GM19099 (cell line): ENCODE results near the gene OR8B8.

Experiments
- POLR2A ChIP-seq: IDR thresholded peaks from 3 replicates; pipeline ENCODE4 v1.6.1; 2011; ENCODE audit warnings: low read depth; ENCODE audit not compliant: insufficient read length; ENCODE audit errors: extremely low read depth

The OR8B8 gene, protein sequence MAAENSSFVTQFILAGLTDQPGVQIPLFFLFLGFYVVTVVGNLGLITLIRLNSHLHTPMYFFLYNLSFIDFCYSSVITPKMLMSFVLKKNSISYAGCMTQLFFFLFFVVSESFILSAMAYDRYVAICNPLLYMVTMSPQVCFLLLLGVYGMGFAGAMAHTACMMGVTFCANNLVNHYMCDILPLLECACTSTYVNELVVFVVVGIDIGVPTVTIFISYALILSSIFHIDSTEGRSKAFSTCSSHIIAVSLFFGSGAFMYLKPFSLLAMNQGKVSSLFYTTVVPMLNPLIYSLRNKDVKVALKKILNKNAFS

GRCh38 chr11:124445646-124446150 lies at the start of gene OR8B8:
Gene OR8B8, minus strand, starts transcription at chr11:124445696. Its CDS starts 4,611 bp downstream, at chr11:124441085.
- no peak for TF ChIP-seq POLR2A

DNA sequence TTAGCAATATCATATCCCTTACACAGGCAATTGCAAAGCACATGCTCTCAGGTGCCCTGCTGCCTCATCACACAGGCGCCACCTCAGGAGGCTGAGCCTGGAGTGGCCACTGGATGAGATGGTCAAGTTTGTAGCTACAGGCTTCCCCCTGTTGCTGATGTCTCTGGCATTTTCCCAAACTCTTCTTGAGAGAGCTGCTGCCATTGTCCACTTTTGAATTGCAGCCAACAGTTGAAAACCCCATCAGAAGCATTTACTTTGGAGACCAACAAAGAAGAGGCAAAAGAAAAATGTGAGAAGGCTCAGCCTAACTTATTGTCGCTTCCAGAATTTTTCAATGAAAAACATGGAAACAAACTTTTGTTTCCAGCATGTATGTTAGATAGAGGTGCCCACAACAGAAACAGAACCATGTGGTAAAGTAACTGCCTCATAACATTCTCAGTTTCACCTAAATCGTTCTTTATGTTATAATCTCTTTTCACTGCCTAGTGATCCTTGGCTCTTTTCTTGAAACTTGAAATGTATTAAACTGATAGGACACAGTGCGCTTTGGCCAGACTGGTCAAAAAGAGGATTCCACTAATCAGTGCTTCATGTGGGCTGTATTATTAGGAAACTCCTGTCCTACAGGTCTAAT lies 47.6 kb upstream of the OR8B8 start:
- TF ChIP-seq POLR2A: no peak

- TF ChIP-seq POLR2A: no peak
Measured at GRCh38 chr11:124483422-124483821, 37.9 kb upstream of the OR8B8 start.

GRCh38 chr11:124482362-124483147 lies 37.1 kb upstream of the OR8B8 start:
- no peak for TF ChIP-seq POLR2A

- no peak for TF ChIP-seq POLR2A
Measured at GRCh38 chr11:124481365-124482323, 36.1 kb upstream of the OR8B8 start.

DNA sequence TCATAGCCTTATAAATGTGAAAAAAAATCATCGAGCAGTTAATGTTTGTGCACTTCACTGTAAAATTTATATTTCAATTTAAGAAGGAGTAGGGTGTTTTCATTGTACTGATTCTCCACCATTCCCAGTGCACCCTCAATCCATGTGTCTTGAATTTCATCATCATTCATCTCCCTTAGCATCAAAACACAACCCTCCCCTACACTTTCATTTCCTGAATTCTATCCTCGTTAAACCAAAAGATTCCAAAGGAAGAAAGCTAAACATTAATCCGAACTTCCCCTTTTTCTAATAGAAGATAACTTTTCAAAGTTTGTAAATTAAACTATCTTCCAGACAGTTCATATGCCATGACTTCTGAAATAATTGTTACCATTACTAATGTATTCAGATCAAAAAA lies 34.1 kb upstream of the OR8B8 start:
- TF ChIP-seq POLR2A: no peak

- TF ChIP-seq POLR2A: no peak
Measured at GRCh38 chr11:124475265-124475664, 29.8 kb upstream of the OR8B8 start.

DNA sequence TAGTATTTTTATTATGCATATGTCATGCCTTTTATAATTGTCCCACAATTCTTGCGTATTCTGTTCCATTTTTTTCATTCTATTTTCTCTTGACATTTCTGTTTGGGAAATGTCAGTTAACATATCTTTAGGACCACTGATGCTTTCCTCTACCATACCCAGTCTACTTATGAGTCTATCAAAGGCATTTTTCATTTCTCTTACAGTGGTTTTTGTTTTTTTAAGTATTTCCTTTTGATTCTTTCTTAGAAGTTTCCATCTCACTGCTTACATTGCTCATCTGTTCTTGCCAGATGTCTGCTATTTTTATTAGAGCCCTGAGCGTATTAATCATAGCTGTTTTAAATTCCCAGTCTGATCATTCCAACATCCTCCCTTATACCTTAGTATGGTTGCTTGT lies 29.3 kb upstream of the OR8B8 start:
- no peak for TF ChIP-seq POLR2A

GRCh38 chr11:124474079-124474478 lies 28.6 kb upstream of the OR8B8 start:
- TF ChIP-seq POLR2A: no peak

DNA sequence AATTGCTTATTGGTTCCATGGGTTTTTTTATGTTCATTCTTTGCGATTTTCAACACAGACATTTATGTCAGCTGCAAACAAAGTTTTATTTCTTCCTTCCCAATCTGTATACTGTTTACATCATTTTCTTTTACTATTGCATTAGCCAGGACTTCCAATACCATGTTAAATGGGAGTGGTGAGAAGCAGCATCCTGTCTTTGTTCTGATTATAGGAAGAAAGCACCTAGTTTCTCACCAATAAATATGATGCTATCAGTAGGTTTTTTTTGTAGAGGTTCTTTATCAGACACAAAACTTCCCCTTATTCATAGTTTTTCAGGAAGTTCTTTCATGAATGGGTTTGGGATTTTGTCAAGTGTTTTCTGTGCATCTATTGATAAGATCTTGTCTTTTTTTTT lies 28.0 kb upstream of the OR8B8 start:
- no peak for TF ChIP-seq POLR2A

- TF ChIP-seq POLR2A: no peak
Measured at GRCh38 chr11:124470561-124471227, 25.2 kb upstream of the OR8B8 start.

GRCh38 chr11:124467381-124467927 lies 22.0 kb upstream of the OR8B8 start:
- TF ChIP-seq POLR2A: no peak

DNA sequence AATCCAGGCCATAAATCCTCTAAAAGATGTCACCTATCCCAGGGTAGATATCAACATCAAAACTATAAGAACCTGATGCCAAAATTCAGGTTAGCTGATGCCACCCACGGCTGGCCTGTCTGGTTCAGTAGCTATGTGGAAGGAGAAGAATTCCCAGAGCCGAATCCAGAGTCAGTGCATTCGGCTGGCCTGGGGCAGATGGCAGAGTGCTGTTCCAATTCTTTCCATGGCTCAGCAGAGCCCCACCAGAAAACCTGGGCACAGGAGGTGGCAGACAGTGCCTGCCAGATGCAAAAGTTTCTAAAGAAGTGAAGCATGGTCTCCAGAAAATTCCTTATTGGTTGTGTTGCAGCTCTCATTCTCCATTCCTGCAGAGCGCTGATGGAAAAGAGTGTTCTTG lies 19.9 kb upstream of the OR8B8 start:
- TF ChIP-seq POLR2A: no peak

GRCh38 chr11:124463990-124464389 lies 18.5 kb upstream of the OR8B8 start:
- TF ChIP-seq POLR2A: no peak
